GM19043 (cell line): Measurements from ENCODE around the gene JPT2.
"Not testable (repeated sequence)": the region's sequence is repeated elsewhere in the genome, so short reads cannot be mapped to it uniquely, and the experiment has no call there.

Experiments used
- ATAC-seq: cut with Tn5 transposase; IDR thresholded peaks from one replicate; pipeline ENCODE4 v1.9.1; 2021; ENCODE audit warnings: low read depth; ENCODE audit not compliant: unreplicated experiment

Gene JPT2

DNA sequence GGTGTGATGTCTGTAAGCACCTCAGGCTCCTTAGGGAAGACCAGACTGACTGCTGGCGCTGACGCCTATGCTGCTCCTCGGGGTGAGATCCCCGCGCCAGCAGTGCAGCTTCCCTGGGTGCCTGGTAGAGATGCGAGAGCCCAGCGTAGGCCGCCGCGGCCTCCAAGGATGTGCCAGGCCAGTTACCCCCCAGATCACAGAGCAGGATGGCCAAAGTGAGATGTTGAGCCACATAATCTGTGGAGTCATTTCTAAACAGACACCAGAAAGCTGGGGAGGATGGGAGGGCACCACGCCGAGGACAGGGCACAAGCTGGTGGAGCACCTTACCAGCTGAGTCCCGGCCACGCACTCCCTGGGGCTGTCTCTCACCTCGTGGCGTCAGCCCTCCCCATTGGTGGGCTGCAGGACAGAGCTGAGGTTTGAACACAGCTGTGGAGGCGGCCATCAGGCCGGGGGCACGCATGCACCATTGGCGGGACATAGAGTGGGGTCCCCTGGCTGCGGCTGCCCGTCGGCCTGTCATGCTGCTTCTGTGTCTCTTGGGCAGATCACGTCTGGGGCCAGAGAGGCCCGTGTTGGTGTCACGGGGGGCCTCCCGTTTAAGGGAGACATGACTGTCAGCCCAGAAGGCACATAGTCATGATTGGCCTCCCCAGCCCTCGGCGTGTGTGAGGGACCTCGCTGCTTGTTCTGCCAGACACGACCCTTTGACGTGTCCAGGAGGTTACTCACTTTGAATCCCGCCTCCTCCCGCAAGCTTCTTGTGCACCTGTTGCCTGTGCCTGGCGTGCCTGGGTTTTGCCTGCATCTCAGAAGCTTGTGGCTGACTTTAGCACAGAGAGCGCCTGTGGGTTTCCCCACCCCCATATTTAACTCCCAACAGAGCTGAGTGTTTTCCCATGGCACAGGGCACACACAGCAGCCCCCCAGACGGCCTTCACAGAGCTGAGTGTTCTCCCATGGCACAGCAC is 49.9 kb downstream of the JPT2 start:
- ATAC-seq, result no peak

DNA sequence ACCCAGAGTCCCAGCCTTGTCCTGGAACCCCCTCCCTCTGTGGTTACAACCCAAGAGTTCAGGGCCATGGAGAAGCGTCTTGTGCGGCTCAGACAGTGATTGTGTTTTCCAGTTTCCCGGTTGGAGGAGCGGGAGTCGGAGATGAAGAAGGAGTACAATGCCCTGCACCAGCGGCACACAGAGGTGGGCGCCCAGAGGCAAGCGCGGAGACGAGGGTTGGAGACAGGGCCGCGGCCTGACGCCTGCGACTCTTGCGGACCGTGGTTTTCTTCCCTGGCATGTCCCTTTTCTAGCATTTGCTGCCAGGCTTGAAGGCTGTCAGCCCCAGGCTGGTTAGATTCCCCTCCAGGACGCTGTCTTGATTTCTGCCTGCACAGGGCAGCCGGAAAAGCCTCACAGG is 50.9 kb downstream of the JPT2 start:
- ATAC-seq, result no peak

DNA sequence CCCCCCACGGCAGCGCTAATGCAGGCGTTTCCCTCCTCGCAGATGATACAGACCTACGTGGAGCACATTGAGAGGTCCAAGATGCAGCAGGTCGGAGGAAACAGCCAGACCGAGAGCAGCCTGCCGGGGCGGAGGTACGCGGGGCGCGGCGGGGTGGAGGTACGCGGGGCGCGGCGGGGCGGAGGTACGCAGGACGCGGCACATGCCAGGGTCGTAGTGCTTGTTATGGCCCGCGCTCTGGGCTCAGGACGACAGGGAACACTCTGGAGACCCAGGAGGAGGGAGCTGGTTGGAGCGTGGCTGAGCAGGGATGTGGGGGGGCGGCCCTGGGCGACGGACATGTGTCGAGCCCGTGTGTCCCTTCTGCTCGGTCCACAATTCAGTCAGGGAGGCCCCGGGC is 51.4 kb downstream of the JPT2 start:
- no peak for ATAC-seq

DNA sequence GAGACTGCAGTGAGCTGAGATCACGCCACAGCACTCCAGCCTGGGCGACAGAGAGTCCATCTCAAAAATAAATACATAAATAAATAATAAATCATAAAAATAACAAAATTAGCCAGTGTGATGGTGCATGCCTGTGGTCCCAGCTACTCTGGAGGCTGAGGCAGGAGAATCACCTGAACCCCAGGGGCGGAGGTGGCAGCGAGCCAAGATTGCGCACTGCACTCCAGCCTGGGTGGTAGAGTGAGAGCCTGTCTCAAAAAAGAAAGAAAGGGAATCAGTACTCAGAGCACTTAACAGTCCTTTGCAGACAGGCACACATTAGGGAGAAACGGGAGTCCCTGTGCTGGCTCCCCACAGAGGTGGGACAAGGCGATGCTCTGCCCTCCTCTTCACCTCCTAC is 53.0 kb downstream of the JPT2 start:
- no peak for ATAC-seq

DNA sequence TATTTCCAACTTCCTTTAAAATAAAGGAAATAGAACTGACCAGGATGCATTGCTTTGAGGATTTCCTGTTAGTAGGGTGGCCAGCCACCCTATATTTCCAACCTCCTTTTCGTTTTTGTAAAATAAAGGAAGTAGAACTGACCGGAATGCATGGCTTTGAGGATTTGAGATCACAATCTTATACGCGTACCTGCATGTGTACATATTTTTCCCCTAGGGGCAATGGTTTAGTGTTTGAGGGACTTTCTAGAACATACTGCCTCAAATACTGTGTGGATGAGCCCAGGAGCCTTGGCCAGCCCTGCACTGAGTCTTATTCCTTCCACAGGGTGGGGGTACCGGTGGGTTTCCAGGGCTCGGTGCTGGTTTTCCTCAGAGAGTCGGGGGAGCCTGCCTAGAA is 53.5 kb downstream of the JPT2 start:
- no peak for ATAC-seq

DNA sequence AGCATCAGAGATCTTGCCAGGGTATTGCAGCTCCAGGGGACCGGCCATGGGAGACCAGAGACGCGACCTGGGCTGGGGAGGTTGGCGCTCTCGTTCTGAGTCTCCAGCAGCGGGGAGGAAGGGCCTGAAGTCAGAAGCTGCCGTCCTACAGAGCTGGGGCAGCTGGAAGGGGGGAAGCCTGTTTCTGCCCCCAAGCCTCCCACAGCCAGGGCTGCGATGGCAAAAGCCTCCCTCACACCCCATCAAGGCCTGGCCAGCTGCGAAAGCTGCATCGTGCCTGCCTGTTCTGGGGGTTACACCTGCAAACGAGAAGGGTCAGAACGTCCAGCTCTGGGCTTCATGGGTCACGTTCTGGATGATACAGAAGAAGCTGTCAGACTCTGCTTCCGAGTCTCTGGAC is 54.0 kb downstream of the JPT2 start:
- ATAC-seq, result no peak

DNA sequence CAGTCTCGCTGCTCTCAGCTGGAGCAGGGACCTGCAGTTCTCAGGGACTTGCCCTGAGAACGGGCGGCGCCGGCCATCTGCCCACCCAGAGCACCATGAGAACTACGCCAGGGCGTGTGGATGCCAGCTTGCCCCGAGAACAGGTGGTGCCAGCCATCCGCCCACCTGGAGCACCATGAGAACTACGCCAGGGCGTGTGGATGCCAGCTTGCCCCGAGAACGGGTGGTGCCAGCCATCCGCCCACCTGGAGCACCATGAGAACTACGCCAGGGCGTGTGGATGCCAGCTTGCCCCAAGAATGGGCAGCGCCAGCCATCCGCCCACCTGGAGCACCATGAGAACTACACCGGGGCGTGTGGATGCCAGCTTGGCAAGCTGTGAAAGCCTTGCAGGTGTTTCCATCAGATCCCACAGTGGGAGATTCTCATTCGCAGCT is 54.5 kb downstream of the JPT2 start:
- ATAC-seq, result not testable (repeated sequence)

DNA sequence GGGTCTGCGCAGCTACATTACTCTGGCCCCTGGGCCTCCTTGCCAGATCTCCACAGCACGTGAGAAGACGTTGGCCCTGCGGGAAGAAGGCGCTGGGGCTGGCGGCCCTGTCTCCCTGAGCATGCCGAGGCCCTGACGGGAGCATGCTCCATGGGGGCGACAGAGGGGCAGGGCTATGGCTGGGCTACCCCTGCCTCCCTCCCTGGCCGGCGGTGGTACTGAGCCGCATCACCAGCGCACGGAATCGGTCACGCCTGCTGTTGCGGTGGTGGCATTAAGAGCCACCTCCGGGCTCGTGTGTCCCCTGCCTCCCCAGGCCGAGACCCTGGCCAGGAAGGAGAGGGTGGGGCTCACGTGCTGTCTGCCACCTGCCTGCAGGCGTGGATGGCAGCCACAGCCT is 56.0 kb downstream of the JPT2 start:
- ATAC-seq, result no peak

DNA sequence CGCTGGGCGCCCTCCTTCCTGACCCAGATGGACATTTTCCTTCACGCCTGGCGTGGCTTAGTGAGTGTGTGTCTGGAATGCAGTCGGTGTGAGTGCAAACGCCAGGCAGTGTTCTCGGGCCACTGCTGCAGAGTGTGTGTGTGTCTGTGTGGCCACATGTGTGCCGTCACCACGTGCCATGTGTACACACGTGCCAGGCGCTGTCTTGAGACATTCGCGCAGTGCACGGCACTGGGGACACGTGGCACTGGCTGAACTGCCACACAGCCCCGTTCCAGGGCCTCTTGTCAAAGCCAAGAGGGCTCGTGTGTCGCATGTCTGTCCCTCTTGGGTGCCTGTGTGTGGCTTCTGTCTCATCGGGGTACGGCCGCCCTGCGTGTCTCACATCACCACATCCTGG is 56.7 kb downstream of the JPT2 start:
- ATAC-seq, result no peak

DNA sequence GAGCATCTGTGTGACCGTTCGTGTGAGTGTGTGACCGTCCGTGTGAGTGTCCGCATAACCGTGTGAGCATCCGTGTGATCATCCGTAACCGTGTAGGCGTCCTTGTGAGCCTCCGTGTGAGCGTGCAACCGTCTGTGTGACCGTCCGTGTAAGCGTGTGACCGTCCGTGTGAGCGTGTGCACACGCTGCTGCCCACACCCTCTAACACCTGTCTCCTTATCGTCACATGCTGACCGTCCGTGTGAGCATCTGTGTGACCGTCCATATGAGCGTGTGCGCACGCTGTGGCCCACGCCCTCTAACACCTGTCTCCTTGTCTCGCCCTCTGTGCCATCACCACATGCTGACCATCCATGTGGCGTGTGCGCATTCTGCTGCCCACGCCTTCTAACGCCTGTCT is 62.2 kb downstream of the JPT2 start:
- ATAC-seq, result no peak

DNA sequence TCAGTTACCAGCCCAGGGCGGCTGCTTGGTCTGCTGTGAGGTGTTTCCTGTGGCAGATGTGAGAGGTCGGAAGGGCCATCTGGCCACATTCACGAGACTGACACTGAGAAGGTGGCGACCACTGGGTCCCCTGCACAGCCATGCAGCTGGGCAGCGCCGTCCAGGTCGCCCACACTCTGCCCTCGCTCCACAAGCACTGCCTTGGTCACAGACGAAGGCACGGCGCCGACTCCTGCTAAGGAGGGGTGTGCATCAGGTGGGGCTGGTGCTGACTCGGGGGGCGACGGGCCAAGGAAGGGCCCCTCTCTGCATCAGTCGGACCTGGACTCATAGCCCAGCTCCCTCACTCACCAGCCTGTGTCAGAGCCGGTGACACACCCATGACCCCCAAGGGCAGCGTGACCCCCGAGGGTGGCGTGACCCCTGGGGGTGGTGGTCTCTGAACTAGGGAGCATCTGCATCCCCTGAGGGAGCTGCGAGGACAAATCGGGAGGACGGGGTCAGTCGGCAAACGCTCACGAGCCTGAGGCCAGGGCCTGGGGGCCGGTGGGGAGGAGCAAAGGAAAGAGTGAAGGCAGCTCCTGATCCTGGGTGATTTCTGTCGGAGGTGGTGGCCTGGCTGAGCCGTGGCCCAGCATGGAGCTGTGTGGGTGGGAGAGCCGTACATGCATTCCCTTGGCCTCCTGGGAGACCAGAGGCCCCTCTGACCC is 62.9 kb downstream of the JPT2 start:
- ATAC-seq, result no peak

DNA sequence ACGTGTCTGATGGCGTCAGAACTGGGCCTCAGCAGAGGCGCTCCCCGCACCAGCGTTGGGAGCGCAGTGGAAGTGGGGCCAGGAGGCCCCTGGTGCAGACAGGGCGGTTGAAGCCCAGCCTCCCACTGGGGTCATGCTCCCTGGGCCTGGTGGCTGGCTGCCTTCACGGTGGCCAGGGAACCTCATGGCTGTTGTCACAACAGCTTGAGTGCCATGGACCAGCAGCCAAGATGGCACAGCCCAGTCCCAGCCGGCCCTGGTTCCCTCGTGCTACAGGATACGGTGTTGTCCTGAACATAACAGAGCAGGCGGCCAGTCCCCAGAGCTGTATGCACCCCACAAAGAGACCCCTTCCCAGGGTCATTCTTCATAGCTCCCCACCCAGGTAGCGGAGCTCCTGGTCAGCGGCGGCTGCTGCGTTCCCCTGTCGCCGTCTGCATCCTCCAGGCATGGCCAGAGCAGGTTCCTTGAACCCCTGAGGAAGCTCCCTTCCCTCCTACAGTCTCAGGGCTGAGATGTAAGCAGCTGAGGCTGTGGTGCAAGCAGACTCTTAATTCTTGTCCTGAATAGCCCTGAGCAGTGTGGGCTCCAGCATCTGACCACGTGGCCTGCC is 63.6 kb downstream of the JPT2 start:
- no peak for ATAC-seq

DNA sequence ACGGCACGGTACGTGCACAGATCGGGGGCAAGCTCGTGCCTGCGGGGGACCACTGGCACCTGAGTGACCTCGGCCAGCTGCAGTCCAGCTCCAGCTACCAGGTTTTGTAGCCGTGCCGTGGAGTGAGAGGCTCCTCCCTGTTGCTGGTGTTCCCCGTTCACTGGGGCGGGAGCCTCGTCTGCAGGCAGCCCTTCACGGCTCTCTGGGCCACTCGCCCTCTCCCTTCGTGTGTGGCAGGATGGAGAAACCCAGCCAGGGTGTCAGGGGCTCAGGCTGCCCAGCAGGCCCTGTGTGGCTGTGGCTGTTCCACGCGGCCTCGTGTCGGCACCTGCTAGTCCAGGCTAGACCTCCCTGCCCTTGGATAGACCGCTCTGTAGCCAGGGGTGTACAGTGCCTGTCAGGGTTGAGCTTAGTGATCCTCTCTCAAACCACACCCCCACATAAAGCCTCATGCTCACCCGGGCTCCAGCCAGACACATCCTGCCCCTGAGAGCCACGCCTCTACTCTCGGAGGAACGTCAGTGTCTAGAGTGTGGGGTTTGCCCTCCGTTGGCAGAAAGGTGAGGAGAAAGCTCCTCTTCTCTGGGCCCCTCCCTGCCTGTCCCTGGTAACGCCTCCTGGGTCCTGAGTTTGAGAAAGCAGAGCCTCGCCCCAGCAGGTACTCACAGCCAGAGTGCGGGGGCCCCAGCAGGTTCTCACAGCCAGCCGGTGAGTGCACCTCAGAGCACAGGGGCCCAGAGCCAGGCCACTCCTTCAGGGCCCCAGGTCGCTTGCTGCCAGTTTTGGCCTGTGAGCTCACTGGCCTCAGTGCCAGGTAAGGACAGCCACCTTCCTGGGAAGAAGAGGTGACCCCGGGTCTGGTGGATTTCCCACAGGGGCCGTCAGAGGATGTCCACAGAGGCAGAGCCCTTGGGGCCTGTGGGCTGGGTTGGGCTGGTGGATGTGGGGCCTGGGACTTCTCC is 65.6 kb downstream of the JPT2 start:
- ATAC-seq, result no peak

DNA sequence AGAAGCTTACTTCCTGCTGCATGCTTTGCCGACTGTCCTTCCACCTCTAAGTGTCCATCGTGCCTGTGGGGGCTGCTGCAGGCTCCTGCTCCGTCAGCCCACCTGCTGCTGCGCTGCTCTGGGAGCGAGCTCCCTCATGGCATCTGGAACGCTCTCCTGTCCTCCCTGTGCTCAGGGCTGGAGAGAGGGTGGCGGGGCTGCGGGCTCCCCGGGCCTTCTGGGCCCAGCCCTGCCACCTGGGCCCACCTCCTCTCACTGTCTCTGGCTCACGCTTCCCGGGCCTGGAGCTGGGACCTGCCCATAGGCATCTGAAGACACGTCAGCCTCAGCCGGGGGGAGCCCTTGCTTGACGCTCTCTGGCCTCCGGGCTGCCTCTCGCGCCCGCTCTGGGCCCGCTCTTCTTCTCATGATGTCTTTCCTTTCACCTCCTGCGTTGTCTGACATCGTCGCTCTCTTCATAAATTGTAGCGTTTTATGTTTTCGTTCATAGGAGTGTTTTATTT is 66.3 kb downstream of the JPT2 start:
- no peak for ATAC-seq

DNA sequence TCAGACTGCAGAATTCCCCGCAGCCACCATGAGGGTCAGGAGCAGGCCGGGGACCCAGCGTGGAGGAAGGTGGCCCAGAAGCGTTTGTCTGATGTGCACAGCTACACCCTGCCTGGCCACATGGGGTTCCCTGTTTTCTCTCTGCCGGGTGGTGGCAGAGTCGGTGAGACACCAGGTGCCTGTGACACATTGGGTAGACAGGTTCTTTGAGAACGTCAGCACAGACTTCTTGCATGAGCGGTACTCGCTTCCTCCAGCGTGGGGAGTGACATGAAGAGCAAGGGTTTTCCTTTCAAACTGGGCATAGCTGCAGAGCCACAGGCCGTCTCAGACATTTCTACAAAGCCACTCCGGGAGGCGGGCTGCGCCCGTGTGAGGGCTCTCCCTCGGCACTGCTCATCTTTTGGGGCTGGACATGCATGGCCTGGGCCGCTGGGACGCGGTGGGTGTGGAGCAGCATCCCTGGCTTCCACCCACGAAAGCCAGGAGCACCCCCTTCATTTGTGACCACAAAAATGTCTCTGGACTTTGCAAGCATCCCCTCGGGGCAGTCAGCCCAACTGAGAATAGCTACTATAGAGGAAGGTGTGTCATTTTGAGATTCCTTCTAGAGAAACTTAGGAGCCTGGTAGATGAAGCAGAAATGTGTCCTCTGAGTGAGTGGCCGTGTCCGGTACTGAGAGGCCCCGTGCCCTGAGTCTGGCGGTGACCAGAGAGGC is 67.3 kb downstream of the JPT2 start:
- no peak for ATAC-seq

DNA sequence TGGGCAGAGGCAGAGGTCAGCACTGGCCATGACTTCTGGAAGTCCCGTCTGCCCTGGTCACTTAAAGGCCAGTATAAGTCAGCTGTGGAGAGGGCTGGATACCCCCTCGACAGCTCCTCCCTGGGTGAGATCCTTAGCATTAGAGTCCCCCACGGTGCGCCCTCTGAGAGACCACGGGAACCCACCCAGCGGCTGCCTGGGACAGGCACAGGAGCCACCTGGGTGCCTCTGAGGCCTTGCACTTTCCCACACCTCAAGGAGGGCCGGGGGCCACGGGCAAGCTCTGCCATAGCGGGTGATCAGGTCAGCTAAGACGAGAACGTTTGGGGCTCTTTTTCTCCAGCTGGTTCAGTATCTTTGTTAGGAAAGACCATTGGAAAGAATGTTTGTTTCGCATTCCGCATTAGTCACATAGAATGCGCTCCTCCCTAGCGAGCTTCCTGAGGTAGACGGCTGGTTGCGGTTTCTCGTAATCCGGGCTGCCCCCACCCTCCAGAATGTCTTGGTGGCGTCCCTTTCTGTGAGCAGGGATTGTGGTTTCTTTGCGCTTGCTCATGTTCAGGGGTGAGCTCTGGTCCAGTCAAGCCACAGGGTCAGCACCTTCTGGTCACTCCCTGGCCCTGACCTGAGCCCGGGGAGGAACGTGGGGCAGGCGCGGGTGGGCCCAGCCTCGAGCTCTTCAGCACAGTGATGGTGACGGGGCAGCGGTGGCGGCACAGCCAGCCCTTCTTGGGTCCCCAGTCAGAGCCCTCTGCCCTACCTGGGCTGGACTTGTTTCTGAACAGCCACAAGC is 68.0 kb downstream of the JPT2 start:
- ATAC-seq, result no peak

DNA sequence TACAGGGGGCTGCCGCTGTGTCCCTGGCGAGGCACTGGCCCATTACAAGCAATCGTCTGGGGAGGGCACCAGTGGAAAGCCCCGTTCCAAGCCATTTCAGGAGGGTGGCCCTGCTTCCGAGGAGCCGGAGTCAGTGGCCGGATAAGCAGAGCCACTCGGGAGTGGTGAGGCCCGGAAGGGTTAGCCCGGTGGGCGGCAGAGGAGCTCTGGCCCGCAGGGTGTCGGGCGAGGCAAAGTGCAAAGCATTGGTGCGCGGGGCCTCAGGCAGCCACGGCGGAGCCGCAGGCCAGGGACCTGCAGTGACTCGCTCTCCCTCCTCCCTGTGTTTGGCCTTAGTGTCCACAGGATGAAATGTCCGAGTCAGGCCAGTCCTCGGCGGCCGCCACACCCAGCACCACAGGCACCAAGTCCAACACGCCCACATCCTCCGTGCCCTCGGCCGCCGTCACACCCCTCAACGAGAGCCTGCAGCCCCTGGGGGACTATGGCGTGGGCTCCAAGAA is 68.7 kb downstream of the JPT2 start:
- no peak for ATAC-seq

DNA sequence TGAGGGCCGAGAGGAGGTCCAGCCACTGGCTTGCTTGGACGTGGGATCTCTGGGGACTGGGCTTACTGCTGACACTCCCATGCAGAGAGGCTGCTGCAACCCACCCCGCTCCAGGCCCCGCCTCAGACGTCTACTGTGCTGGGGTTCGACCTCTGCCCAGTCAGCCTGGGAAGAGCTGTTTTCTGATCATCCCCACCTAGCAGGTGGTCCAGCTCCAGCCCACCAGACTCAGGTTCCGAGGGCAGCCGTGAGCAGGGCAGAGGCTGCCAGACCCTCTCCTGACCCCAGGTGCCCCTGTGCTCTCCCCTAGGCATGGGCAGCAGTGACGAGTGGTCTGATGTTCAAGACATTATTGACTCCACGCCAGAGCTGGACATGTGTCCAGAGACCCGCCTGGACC is 69.9 kb downstream of the JPT2 start:
- ATAC-seq, result no peak
